A549 (cell line): Measurements from ENCODE around the gene SNAP25. TPM values are rescaled to one million over a fixed set of nuclear protein-coding genes. Genes with fewer than 3 reads are reported as not detected.

ENCODE experiments used
- ATAC-seq, 2 experiments: fragments of 200-7000 bp in 1 of 2; fragments of >200 bp in 1 of 2; cut with Nextera tagmentation in 1 of 2; cut with Tn5 transposase in 1 of 2; 3 replicates each; pipeline versions ENCODE4 v1.8.0 to v1.9.1; 2018 to 2020; ENCODE audit warnings: mild to moderate bottlenecking in 1 of 2, moderate library complexity in 1 of 2
- CTCF ChIA-PET: fragments of 300-600 bp; sonication (Branson Sonifier 250); formaldehyde crosslinking; extraction: SDS; loops from one replicate; lab custom pipeline; 2021; ENCODE audit warnings: antibody characterized with exemption, inconsistent platforms; lab: Yijun Ruan, JAX
- POLR2A ChIA-PET: fragments of 350-600 bp; formaldehyde crosslinking; extraction: SDS; loops from one replicate; lab custom pipeline; 2021; ENCODE audit warnings: antibody characterized with exemption, inconsistent platforms; lab: Yijun Ruan, JAX
- DNase-seq, 2 experiments: peaks; one replicate each; pipeline versions ENCODE4 v3.0.0 to v3.0.0-alpha.2; 2011 to 2016; ENCODE audit warnings: low read depth in 1 of 2, low spot score in 1 of 2
- FAIRE-seq: peaks from 2 replicates; lab custom pipeline; 2011; peaks lifted over from hg19 to GRCh38; lab: Jason Lieb, UNC
- H3K27ac ChIP-seq, 2 experiments: fragments of >200 bp; sonication (Bioruptor Twin); formaldehyde crosslinking; 3 replicates each; pipeline ENCODE4 v1.5.1; 2016 to 2017
- H3K4me1 ChIP-seq: fragments of >200 bp; sonication (Bioruptor Twin); formaldehyde crosslinking; 3 replicates; pipeline ENCODE4 v1.6.1; 2016
- H3K4me2 ChIP-seq: fragments of >200 bp; sonication (Bioruptor Twin); formaldehyde crosslinking; 3 replicates; pipeline ENCODE4 v1.6.1; 2016
- H3K4me3 ChIP-seq: fragments of >200 bp; sonication (Bioruptor Twin); formaldehyde crosslinking; 3 replicates; pipeline ENCODE4 v1.5.1; 2016
- H3K9me3 ChIP-seq: fragments of >200 bp; sonication (Bioruptor Twin); formaldehyde crosslinking; 3 replicates; pipeline ENCODE4 v1.6.1; 2016
- CBX8 ChIP-seq: fragments of 200-600 bp; sonication (generic); IDR thresholded peaks from 2 replicates; pipeline ENCODE4 v1.6.1; 2016
- CEBPB ChIP-seq, 2 experiments: fragments of >200 bp in 1 of 2; sonication (Bioruptor Twin) in 1 of 2; formaldehyde crosslinking in 1 of 2; IDR thresholded peaks; 2 replicates each; pipeline ENCODE4 v1.6.1; 2012 to 2016
- CTCF ChIP-seq: fragments of >200 bp; sonication (Bioruptor Twin); formaldehyde crosslinking; IDR thresholded peaks from 3 replicates; pipeline ENCODE4 v1.5.1; 2016
- EHMT2 ChIP-seq: fragments of 200-600 bp; sonication (generic); IDR thresholded peaks from 2 replicates; pipeline ENCODE4 v1.6.1; 2016; ENCODE audit warnings: antibody characterized with exemption, low read depth, mild to moderate bottlenecking, moderate library complexity
- FOSL2 ChIP-seq, 2 experiments: fragments of 450-650 bp in 1 of 2; fragments of >200 bp in 1 of 2; sonication (Bioruptor Twin) in 1 of 2; formaldehyde crosslinking; IDR thresholded peaks; 2 replicates each; pipeline versions ENCODE4 v1.5.0 to v1.6.1; 2016 to 2020; ENCODE audit warnings: mild to moderate bottlenecking in 1 of 2, moderate library complexity in 1 of 2
- HDAC2 ChIP-seq: fragments of 200-600 bp; sonication (generic); IDR thresholded peaks from 2 replicates; pipeline ENCODE4 v1.6.1; 2016
- HMGXB4 ChIP-seq: fragments of 250-450 bp; sonication (Bioruptor Pico); IDR thresholded peaks from 2 replicates; pipeline ENCODE4 v1.5.0; 2021; ENCODE audit warnings: mild to moderate bottlenecking, moderate library complexity, borderline replicate concordance
- HOXB13 ChIP-seq: fragments of 250-450 bp; sonication (Bioruptor Pico); IDR thresholded peaks from 2 replicates; pipeline ENCODE4 v1.5.0; 2020; ENCODE audit warnings: low read depth, mild to moderate bottlenecking, moderate library complexity
- NFE2L2 ChIP-seq: fragments of 150-350 bp; conservative IDR thresholded peaks from 2 replicates; pipeline ENCODE4 v1.6.1; 2014; ENCODE audit warnings: low read length
- NR3C1 ChIP-seq: fragments of >200 bp; sonication (Bioruptor Twin); formaldehyde crosslinking; IDR thresholded peaks from 3 replicates; pipeline ENCODE4 v1.6.1; 2017
- RAD21 ChIP-seq, 2 experiments: fragments of >200 bp in 1 of 2; sonication (Bioruptor Twin) in 1 of 2; formaldehyde crosslinking in 1 of 2; IDR thresholded peaks in 1 of 2; conservative IDR thresholded peaks in 1 of 2; 2 replicates in 1 of 2; 3 replicates in 1 of 2; pipeline ENCODE4 v1.6.1; 2012 to 2018; ENCODE audit warnings: inconsistent platforms in 1 of 2
- RARB ChIP-seq: fragments of 250-450 bp; sonication (Bioruptor Pico); IDR thresholded peaks from 2 replicates; pipeline ENCODE4 v1.8.0; 2021; ENCODE audit warnings: mild to moderate bottlenecking, moderate library complexity
- RCOR1 ChIP-seq: fragments of 150-350 bp; IDR thresholded peaks from 2 replicates; pipeline ENCODE4 v1.6.1; 2014; ENCODE audit warnings: antibody characterized with exemption, low read length, low read depth
- ZNF302 ChIP-seq: fragments of 250-450 bp; sonication (Bioruptor Pico); IDR thresholded peaks from 2 replicates; pipeline ENCODE4 v1.9.0; 2021; ENCODE audit warnings: inconsistent platforms, mild to moderate bottlenecking, moderate library complexity
- WGBS: methylation state at CpG from one replicate; pipeline ENCODE4 v1.1.6; 2017; ENCODE audit errors: missing lambda C conversion rate; 5-methylcytosine and 5-hydroxymethylcytosine counted together
- polyA plus RNA-seq, 4 experiments: library from polyadenylated mRNA; depleted of rRNA in 3 of 4; stranded (reverse); fragments of >200 nt; fragmentation: RNase III in 1 of 4; extraction: RNeasy Plus Mini Kit Qiagen cat#74134 plus additional on column Dnase treatment in 1 of 4; gene quantifications; 2 replicates in 3 of 4; 3 replicates in 1 of 4; pipeline ENCODE4 v1.2.3, GENCODE V29; 2011 to 2017
- TF ChIP-seq, protein P1 (sequence below): fragments of 250-450 bp; sonication (Bioruptor Pico); IDR thresholded peaks from 2 replicates; pipeline ENCODE4 v1.5.0; 2020; ENCODE audit warnings: low read depth, mild to moderate bottlenecking, moderate library complexity

The SNAP25 gene
- polyA plus RNA-seq, 2 of the 4 experiments (the other 2 are of a cell fraction): 39.6 to 53.6 TPM

DNA sequence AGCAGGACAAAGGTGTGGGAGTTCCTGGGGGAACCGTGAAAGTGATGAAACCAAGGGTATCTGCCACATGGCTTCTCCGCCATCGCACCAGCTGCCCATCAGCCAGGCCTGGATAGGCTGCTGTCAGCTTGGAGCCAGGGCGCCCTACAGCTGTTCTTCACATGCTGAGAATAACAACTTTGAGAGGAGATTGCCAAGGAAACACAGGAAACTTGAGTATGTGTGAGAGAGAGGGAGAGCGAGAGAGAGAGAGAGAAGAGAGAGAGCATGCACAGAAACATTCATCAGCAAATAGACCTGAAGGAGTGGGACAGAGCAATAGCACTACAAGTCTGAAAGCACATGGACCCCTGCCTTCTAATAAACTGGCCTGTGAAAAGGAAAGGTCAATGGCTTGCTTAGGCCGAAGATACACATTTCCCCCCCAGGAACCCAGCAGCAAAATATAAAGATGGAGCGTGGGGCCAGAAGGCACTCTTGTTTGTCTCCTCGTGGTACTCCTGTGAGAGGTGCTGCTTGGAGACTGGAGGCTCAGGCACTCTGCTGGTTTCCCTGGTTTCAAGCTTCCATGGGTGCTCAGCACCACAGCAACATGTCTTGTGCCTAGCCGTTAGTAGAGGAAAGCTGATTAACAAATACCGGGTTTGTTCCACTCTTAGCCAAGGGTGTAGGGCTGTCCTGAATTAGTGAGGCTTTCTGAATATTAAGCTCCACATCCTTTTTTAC lies 53.0 kb downstream of the SNAP25 start:
- no peak overlapping the region for H3K4me3 ChIP-seq
- ATAC-seq: no peak
- FAIRE-seq: no peak
- CTCF ChIA-PET: interaction anchor here (1.0 to 1.4 kb wide), 5 partner anchors 8 to 155 kb away, joined by 3 to 6 read pairs (median 3); no protein-coding TSS in a partner anchor
- 0 out of 3 replicates have a peak, but pooled peaks cover 4% of the 10 kb centered on the region for H3K4me1 ChIP-seq
- TF ChIP-seq ZNF302 (CRISPR knock-in tag): no peak
- TF ChIP-seq CBX8: no peak
- TF ChIP-seq NFE2L2: no peak
- TF ChIP-seq CEBPB (IDR thresholded peaks at IDR 0.05): no peak
- TF ChIP-seq RAD21 (conservative IDR thresholded peaks at IDR 0.05 in 1 of 2, IDR thresholded peaks at IDR 0.05 in 1 of 2): no peak
- no peak for TF ChIP-seq RARB (CRISPR knock-in tag)
- no peak for TF ChIP-seq NR3C1
- no peak for TF ChIP-seq EHMT2
- no peak for TF ChIP-seq FOSL2 (IDR thresholded peaks at IDR 0.05)
- TF ChIP-seq FOSL2 (CRISPR knock-in tag; IDR thresholded peaks at IDR 0.05): no peak
- TF ChIP-seq, protein P1, sequence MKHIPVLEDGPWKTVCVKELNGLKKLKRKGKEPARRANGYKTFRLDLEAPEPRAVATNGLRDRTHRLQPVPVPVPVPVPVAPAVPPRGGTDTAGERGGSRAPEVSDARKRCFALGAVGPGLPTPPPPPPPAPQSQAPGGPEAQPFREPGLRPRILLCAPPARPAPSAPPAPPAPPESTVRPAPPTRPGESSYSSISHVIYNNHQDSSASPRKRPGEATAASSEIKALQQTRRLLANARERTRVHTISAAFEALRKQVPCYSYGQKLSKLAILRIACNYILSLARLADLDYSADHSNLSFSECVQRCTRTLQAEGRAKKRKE: no peak
- TF ChIP-seq HMGXB4 (CRISPR knock-in tag): no peak
- TF ChIP-seq HDAC2: no peak
- no peaks in the 10 kb centered on the region for H3K9me3 ChIP-seq
- no peak overlapping the region for H3K4me2 ChIP-seq
- no peak for DNase-seq
- H3K27ac ChIP-seq: peak overlapping the region in 1 of 2 experiments; percentile 32; a peak in 2 of 6 replicates
- WGBS: 91% methylated on average over 10 of the region's 10 CpGs
- POLR2A ChIA-PET: no interaction called here

GRCh38 chr20:10276878-10277580 lies 58.4 kb downstream of the SNAP25 start:
- CTCF ChIA-PET: interaction anchor here (0.7 to 1.3 kb wide), 3 partner anchors 13 to 299 kb away, joined by 3 to 4 read pairs (median 3); no protein-coding TSS in a partner anchor
- H3K9me3 ChIP-seq: no peaks in the 10 kb centered on the region
- no peak for TF ChIP-seq HOXB13
- peak overlapping the region in 1 of 2 experiments; percentile 29; a peak in 1 of 6 replicates for H3K27ac ChIP-seq
- no peak overlapping the region for H3K4me2 ChIP-seq
- 77% methylated on average over 6 of the region's 6 CpGs for WGBS
- ATAC-seq (no peak), DNase-seq (no peak), FAIRE-seq (no peak)
- no peak overlapping the region for H3K4me3 ChIP-seq
- POLR2A ChIA-PET: interaction anchor here (0.7 kb wide), 1 partner anchor 58 kb away, joined by 3 read pairs; the partner anchor contains the start of gene SNAP25
- peaks cover 35% of the 10 kb centered on the region for H3K4me1 ChIP-seq

- ChIA-PET CTCF (interaction anchor here (0.9 kb wide), 1 partner anchor 13 kb away, joined by 3 read pairs; no protein-coding TSS in a partner anchor), POLR2A (interaction anchor here (0.7 kb wide), 1 partner anchor 59 kb away, joined by 3 read pairs; the partner anchor contains the start of gene SNAP25)
- Histone ChIP-seq H3K4me2 (no peak overlapping the region), H3K4me1 (peaks cover 40% of the 10 kb centered on the region), H3K9me3 (no peaks in the 10 kb centered on the region), H3K27ac (peak overlapping the region in 1 of 2 experiments; percentile 29; a peak in 3 of 6 replicates), H3K4me3 (no peak overlapping the region)
- ATAC-seq (no peak), FAIRE-seq (peak; percentile 88), DNase-seq (no peak)
- WGBS: 59% methylated on average over 4 of the region's 4 CpGs
- TF ChIP-seq CTCF (no peak), RCOR1 (no peak)
Measured at GRCh38 chr20:10277616-10278015, 59.0 kb downstream of the SNAP25 start.
